ENCODE results near the gene KIAA0513. TPM values are rescaled to one million over a fixed set of nuclear protein-coding genes. Genes with fewer than 3 reads are reported as not detected.
A peak's percentile ranks its signal among the peaks of the same experiment; 100 is the strongest.

Gene KIAA0513
- total and polyA plus RNA-seq, 2 of the 13 experiments (the other 11 are each of a cell fraction or from before 2014, with no cell fraction given), result 1.8 TPM

- BruUV-seq (replicated peaks), result no TSS peak
- peak; percentile 3 for ATAC-seq
- FAIRE-seq, result peak; percentile 68
- TF ChIP-seq ZFP91 (CRISPR knock-in tag; IDR thresholded peaks at IDR 0.05; ENCODE audit: borderline replicate concordance), result peak; percentile 59; the same call in 1 of the 2 replicates
- peak; percentile 28; the same call in 1 of the 2 replicates for TF ChIP-seq TFAP4 (IDR thresholded peaks at IDR 0.05; ENCODE audit: borderline replicate concordance, low read depth)
- TF ChIP-seq ZNF205 (CRISPR knock-in tag; IDR thresholded peaks at IDR 0.05), result no peak
- TF ChIP-seq BATF2 (CRISPR knock-in tag; IDR thresholded peaks at IDR 0.05), result no peak
- TF ChIP-seq PPARG (CRISPR knock-in tag; conservative IDR thresholded peaks at IDR 0.05), result no peak
- TF ChIP-seq ZBTB1 (CRISPR knock-in tag; IDR thresholded peaks at IDR 0.05; ENCODE audit: borderline replicate concordance), result no peak
- no peak for TF ChIP-seq TBP (CRISPR knock-in tag; IDR thresholded peaks at IDR 0.05)
- no peak for TF ChIP-seq ZNF784 (CRISPR knock-in tag; IDR thresholded peaks at IDR 0.05; ENCODE audit: borderline replicate concordance)
- TF ChIP-seq HMG20A (CRISPR knock-in tag; IDR thresholded peaks at IDR 0.05; ENCODE audit: borderline replicate concordance), result 0 out of 2 replicates have a peak, but pooled peaks have one; percentile 22
- TF ChIP-seq MED13 (CRISPR knock-in tag; IDR thresholded peaks at IDR 0.05), result no peak
- peak; percentile 93 for TF ChIP-seq ZMYM3 (CRISPR knock-in tag; IDR thresholded peaks at IDR 0.05)
- TF ChIP-seq REPIN1 (CRISPR knock-in tag; IDR thresholded peaks at IDR 0.05; ENCODE audit: borderline replicate concordance, low read depth), result no peak
- no peak for TF ChIP-seq ATF1 (CRISPR knock-in tag; IDR thresholded peaks at IDR 0.05)
- TF ChIP-seq AGO1 (IDR thresholded peaks at IDR 0.05; ENCODE audit: low read depth, low read length, poor library complexity, severe bottlenecking), result no peak
- TF ChIP-seq TCF7L2 (IDR thresholded peaks at IDR 0.05; ENCODE audit: low read depth, low read length), result no peak
- TF ChIP-seq NAIF1 (CRISPR knock-in tag; IDR thresholded peaks at IDR 0.05; ENCODE audit: borderline replicate concordance), result no peak
- TF ChIP-seq SAFB2 (CRISPR knock-in tag; IDR thresholded peaks at IDR 0.05; ENCODE audit: borderline replicate concordance, low read depth), result no peak
- TF ChIP-seq CCAR2 (optimal IDR thresholded peaks at IDR 0.05; ENCODE audit: low read depth, low read length), result no peak
- no peak for TF ChIP-seq ZNF101 (CRISPR knock-in tag; IDR thresholded peaks at IDR 0.05; ENCODE audit: borderline replicate concordance, low read depth)
- no peak for TF ChIP-seq KMT2A (CRISPR knock-in tag; IDR thresholded peaks at IDR 0.05)
- no peak for TF ChIP-seq ZNF883 (CRISPR knock-in tag; IDR thresholded peaks at IDR 0.05; ENCODE audit: not compliant biosample characterization)
- no peak for TF ChIP-seq FOSL1 (CRISPR knock-in tag; IDR thresholded peaks at IDR 0.05; ENCODE audit: borderline replicate concordance)
Observed at GRCh38 chr16:85141491-85142128, 114.0 kb downstream of the KIAA0513 start.

More at GRCh38 chr16:85141491-85142128, 114.0 kb downstream of the KIAA0513 start:
- intact Hi-C loops (cut with micrococcal nuclease; ENCODE audit: unreplicated experiment) (no loop called here), in situ Hi-C loops (cut with HindIII; ENCODE audit: extremely low pct_ligation_motif_present, low pct_unique_long_range_greater_than_20kb) (no loop called here)
- Histone ChIP-seq H2AFZ (ENCODE audit: low read length) (no peak overlapping the region), H3K9me3 (ENCODE audit: low read length) (no peaks in the 10 kb centered on the region), H3K4me2 (ENCODE audit: low read depth, low read length) (peak overlapping the region; percentile 77), H3K9ac (ENCODE audit: insufficient read depth, low read depth, low read length) (no peak overlapping the region), H3K27me3 (ENCODE audit: control insufficient read depth in 1 of 2, insufficient read depth in 2 of 2, low read length in 2 of 2) (peaks cover 0 to 43% of the 10 kb centered on the region in 2 experiments), H3K4me3 (replicated peaks in 1 of 3; ENCODE audit: insufficient read depth in 1 of 3, low read depth in 2 of 3, low read length in 3 of 3) (peak overlapping the region; percentile 2 to 59 (median 21); a peak in 3 of 6 replicates), H3K36me3 (replicated peaks in 1 of 2; ENCODE audit: control insufficient read depth in 1 of 2, insufficient read depth in 2 of 2, low read length in 2 of 2) (no peaks in the 10 kb centered on the region), H4K20me1 (ENCODE audit: insufficient read depth, low read length) (no peaks in the 10 kb centered on the region), H3K79me2 (ENCODE audit: insufficient read depth, low read length) (no peaks in the 10 kb centered on the region), H3K4me1 (ENCODE audit: insufficient read depth, low read length) (peaks cover 98% of the 10 kb centered on the region), H3K27ac (ENCODE audit: extremely low read length, insufficient read depth, low read length) (no peak overlapping the region)
- peak; percentile 43 for DNase-seq (ENCODE audit: low spot score)
- ChIA-PET POLR2A (interaction anchor here (0.8 to 11.3 kb wide), 9 partner anchors 8 to 31 kb away, joined by 3 to 293 read pairs (median 4); no protein-coding TSS in a partner anchor), CTCF (ENCODE audit: low intra/inter-chr PET ratio, low total read pairs) (interaction anchor here (1.4 kb wide), 1 partner anchor 31 kb away, joined by 4 read pairs; no protein-coding TSS in a partner anchor)
- 0% methylated on average over 14 of the region's 17 CpGs for WGBS (ENCODE audit: low lambda C conversion rate)

All from HepG2 (cell line).